Measurements from ENCODE around the gene CELF4.

Gene CELF4

DNA sequence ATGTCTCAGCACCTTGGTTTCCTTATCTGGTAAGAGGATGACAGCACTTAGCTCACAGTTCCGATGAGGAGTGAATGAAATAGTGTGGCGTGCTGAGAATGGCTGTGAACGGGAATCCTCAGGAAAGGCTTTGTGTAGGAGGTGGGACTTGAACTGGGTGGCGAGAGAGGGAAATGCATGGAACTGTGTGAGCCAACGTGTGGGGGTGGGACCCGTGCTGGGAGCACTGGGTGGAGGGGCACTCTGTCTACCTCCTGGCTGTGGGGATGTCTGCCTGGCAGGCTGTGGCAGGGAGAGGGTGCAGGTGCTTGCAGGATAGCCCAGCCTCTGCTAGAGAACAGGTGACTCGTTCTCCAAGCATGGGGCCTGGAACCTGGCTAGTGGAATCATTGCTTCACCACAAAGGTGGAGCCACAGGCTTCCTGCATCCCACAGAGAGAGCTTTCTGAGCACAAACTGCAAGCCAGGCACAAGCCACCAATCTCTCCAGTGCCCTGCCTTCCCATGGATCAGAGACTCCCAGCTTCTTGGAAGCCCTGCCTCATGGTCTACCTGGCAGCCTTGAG lies 145.2 kb downstream of the CELF4 start:
- H3K4me3 ChIP-seq (replicated peaks; ENCODE audit: insufficient read depth, low read length), result no peak overlapping the region
- no peak overlapping the region for H3K27ac ChIP-seq (replicated peaks)
- no peak for DNase-seq (ENCODE audit: low read depth in 1 of 2, low spot score in 1 of 2)
- TF ChIP-seq SPI1 (IDR thresholded peaks at IDR 0.05; ENCODE audit: borderline replicate concordance, low read depth) (no peak), GABPA (IDR thresholded peaks at IDR 0.05; ENCODE audit: low read depth) (no peak), POLR2AphosphoS5 (IDR thresholded peaks at IDR 0.05; ENCODE audit: low read depth) (no peak), CTCF (IDR thresholded peaks at IDR 0.05; ENCODE audit: insufficient read depth, low read length) (no peak)
- TF ChIP-seq, protein P1, sequence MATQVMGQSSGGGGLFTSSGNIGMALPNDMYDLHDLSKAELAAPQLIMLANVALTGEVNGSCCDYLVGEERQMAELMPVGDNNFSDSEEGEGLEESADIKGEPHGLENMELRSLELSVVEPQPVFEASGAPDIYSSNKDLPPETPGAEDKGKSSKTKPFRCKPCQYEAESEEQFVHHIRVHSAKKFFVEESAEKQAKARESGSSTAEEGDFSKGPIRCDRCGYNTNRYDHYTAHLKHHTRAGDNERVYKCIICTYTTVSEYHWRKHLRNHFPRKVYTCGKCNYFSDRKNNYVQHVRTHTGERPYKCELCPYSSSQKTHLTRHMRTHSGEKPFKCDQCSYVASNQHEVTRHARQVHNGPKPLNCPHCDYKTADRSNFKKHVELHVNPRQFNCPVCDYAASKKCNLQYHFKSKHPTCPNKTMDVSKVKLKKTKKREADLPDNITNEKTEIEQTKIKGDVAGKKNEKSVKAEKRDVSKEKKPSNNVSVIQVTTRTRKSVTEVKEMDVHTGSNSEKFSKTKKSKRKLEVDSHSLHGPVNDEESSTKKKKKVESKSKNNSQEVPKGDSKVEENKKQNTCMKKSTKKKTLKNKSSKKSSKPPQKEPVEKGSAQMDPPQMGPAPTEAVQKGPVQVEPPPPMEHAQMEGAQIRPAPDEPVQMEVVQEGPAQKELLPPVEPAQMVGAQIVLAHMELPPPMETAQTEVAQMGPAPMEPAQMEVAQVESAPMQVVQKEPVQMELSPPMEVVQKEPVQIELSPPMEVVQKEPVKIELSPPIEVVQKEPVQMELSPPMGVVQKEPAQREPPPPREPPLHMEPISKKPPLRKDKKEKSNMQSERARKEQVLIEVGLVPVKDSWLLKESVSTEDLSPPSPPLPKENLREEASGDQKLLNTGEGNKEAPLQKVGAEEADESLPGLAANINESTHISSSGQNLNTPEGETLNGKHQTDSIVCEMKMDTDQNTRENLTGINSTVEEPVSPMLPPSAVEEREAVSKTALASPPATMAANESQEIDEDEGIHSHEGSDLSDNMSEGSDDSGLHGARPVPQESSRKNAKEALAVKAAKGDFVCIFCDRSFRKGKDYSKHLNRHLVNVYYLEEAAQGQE (IDR thresholded peaks at IDR 0.05; ENCODE audit: insufficient replicate concordance, low read depth), result no peak
- no peaks in the 10 kb centered on the region for H3K27me3 ChIP-seq (ENCODE audit: insufficient read depth, poor library complexity, severe bottlenecking)

GRCh38 chr18:37419866-37420265 lies 145.7 kb downstream of the CELF4 start:
- H3K27me3 ChIP-seq (ENCODE audit: insufficient read depth, poor library complexity, severe bottlenecking), result no peaks in the 10 kb centered on the region
- TF ChIP-seq SPI1 (IDR thresholded peaks at IDR 0.05; ENCODE audit: borderline replicate concordance, low read depth) (no peak), POLR2AphosphoS5 (IDR thresholded peaks at IDR 0.05; ENCODE audit: low read depth) (no peak), GABPA (IDR thresholded peaks at IDR 0.05; ENCODE audit: low read depth) (no peak), CTCF (IDR thresholded peaks at IDR 0.05; ENCODE audit: insufficient read depth, low read length) (no peak)
- TF ChIP-seq, protein P1 (IDR thresholded peaks at IDR 0.05; ENCODE audit: insufficient replicate concordance, low read depth), result no peak
- H3K27ac ChIP-seq (replicated peaks), result no peak overlapping the region
- no peak for DNase-seq (ENCODE audit: low read depth in 1 of 2, low spot score in 1 of 2)
- H3K4me3 ChIP-seq (replicated peaks; ENCODE audit: insufficient read depth, low read length), result no peak overlapping the region

DNA sequence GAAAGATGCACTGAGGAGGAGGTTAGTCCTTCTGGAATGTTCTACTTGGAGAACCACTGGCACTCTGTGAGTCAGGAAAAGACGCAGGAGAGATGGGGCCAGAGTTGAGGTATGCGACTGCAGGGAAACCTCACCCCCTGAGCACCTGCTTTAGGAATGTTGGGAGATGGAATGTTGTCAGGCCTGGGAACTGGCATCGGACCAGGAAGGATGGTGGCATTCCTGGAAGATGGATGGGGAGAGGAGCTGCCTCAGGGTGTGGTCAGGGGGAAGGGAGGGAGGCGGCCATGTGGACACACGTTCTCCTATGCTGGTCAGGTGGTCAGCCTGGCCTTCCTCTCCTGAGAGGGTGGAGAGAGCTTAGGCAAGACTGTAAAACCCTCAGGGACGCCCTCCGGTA lies 146.3 kb downstream of the CELF4 start:
- H3K4me3 ChIP-seq (replicated peaks; ENCODE audit: insufficient read depth, low read length), result no peak overlapping the region
- TF ChIP-seq, protein P1 (IDR thresholded peaks at IDR 0.05; ENCODE audit: insufficient replicate concordance, low read depth), result no peak
- DNase-seq (ENCODE audit: low read depth in 1 of 2, low spot score in 1 of 2), result no peak
- no peak overlapping the region for H3K27ac ChIP-seq (replicated peaks)
- H3K27me3 ChIP-seq (ENCODE audit: insufficient read depth, poor library complexity, severe bottlenecking), result no peaks in the 10 kb centered on the region
